GM12891 (cell line): ENCODE measurements around the gene SYNC.

ENCODE experiments used
- POLR2A ChIP-seq: IDR thresholded peaks from 2 replicates; pipeline ENCODE4 v1.6.1; 2011; ENCODE audit warnings: low read depth, low read length, control low read depth
- POLR2AphosphoS5 ChIP-seq: IDR thresholded peaks from 2 replicates; pipeline ENCODE4 v1.6.1; 2011; ENCODE audit warnings: low read depth, low read length, control low read depth
- SPI1 ChIP-seq: IDR thresholded peaks from 2 replicates; pipeline ENCODE4 v1.6.1; 2011; ENCODE audit warnings: low read depth, low read length, control low read depth
- TAF1 ChIP-seq: IDR thresholded peaks from 2 replicates; pipeline ENCODE4 v1.6.1; 2011; ENCODE audit warnings: low read depth, low read length, control low read depth

- TF ChIP-seq POLR2A: no peak
- TF ChIP-seq POLR2AphosphoS5: no peak
- TF ChIP-seq SPI1: no peak
- TF ChIP-seq TAF1: no peak
Measured at GRCh38 chr1:32724678-32725614, 22.4 kb upstream of the SYNC start.
